ENCODE data around the gene MLLT1.

- TF ChIP-seq CTCF (IDR thresholded peaks at IDR 0.05 in 8 of 11, conservative IDR thresholded peaks at IDR 0.05 in 3 of 11) = no peak
- no peak for TF ChIP-seq POLR2A (IDR thresholded peaks at IDR 0.05)
- TF ChIP-seq POLR2AphosphoS5 (IDR thresholded peaks at IDR 0.05) = no peak
These were observed 39.6 kb upstream of the MLLT1 start for GRCh38 chr19:6319376-6319775.
